BJ (cell line): ENCODE results near the gene ADGRV1. TPM values are rescaled to one million over a fixed set of nuclear protein-coding genes. Genes with fewer than 3 reads are reported as not detected.

ENCODE experiments used
- CTCF ChIA-PET: fragments of 350-600 bp; formaldehyde crosslinking; extraction: SDS; loops from one replicate; lab custom pipeline; 2021; ENCODE audit warnings: antibody characterized with exemption, inconsistent platforms; lab: Yijun Ruan, JAX
- POLR2A ChIA-PET: fragments of 300-600 bp; sonication (Branson Sonifier 250); formaldehyde crosslinking; extraction: SDS; loops from one replicate; lab custom pipeline; 2021; ENCODE audit warnings: antibody characterized with exemption; lab: Charles Lee
- DNase-seq: peaks from one replicate; pipeline ENCODE4 v3.0.0-alpha.2; 2011; ENCODE audit warnings: low read depth
- H3K27me3 ChIP-seq: 2 replicates; pipeline ENCODE4 v1.6.0; 2011; ENCODE audit warnings: low read length; ENCODE audit not compliant: control insufficient read depth, insufficient read depth
- H3K36me3 ChIP-seq: 2 replicates; pipeline ENCODE4 v1.5.1; 2011; ENCODE audit warnings: low read length; ENCODE audit not compliant: control insufficient read depth, insufficient read depth
- H3K4me3 ChIP-seq: 2 replicates; pipeline ENCODE4 v1.5.1; 2011; ENCODE audit warnings: low read depth, mild to moderate bottlenecking, control low read depth, low read length
- CTCF ChIP-seq: IDR thresholded peaks from 2 replicates; pipeline ENCODE4 v1.5.1; 2011; ENCODE audit warnings: low read depth, mild to moderate bottlenecking, control low read depth, inconsistent platforms, low read length, moderate library complexity; ENCODE audit not compliant: insufficient read depth
- polyA plus RNA-seq: library from polyadenylated mRNA; depleted of rRNA; stranded (reverse); fragments of >200 nt; gene quantifications from 2 replicates; pipeline ENCODE4 v1.2.3, GENCODE V29; 2011

The ADGRV1 gene
- polyA plus RNA-seq, 1 experiment: 0.15 TPM

DNA sequence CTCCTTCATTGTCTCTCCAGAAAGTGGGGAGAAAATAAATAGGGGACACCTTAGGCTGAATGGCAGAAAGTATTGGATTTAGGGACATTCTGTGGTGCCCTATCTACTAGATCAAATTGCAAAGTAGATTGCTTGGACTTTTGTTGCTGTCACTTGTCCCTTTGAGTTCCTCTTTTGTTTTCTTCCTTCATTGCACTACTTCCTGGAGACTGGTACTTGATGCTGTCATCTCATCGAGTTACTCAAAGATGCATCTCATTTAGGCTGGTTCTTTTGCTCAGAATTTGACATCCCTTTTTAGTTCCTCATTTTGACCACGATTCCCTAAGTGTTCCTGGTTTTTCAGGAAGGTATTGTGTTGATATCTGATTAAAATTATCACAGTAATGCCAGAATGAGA lies 137.6 kb downstream of the ADGRV1 start:
- H3K27me3 ChIP-seq: no peaks in the 10 kb centered on the region
- H3K36me3 ChIP-seq: no peaks in the 10 kb centered on the region
- ChIA-PET CTCF (no interaction called here), POLR2A (no interaction called here)
- no peak for DNase-seq
- TF ChIP-seq CTCF: no peak
- no peak overlapping the region for H3K4me3 ChIP-seq

DNA sequence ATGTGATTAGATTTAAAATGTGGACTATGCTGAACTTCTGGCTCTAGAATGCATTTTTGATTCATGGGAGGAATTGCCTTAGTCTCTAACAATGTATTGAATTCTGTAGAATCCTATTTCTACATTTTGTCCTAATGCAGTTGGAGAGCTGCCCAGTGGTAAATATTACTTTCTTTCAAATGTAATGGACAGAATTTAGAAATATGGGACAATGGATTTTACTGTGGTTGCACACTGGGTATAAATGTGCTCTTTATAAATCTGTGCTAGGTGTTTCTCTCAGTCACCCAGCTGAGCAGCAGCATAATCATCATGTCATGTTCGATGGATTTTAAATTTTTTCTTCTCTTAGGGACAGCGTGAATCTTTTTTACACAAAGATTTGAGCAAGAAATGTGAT lies 141.7 kb downstream of the ADGRV1 start:
- Histone ChIP-seq H3K4me3 (no peak overlapping the region), H3K27me3 (no peaks in the 10 kb centered on the region), H3K36me3 (no peaks in the 10 kb centered on the region)
- ChIA-PET CTCF (no interaction called here), POLR2A (no interaction called here)
- DNase-seq: no peak
- no peak for TF ChIP-seq CTCF

DNA sequence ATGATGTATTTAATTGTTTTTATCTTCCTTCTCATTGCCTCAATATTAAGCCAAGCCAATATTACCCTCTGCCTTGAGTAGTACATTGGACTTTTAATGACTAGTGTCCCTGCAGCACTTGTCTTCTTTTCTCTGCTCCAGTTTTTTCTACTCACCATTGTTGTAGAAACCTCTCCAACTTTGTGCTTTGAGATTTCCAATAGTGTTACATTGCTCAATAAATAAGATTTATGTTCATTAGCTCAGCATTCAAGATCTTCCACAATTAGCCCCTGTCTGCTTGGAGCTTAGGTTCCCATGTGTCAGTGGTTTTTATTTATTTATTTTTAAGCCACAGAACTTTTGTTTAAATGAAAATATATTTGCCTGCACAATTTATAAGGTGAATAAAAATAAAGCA lies 145.3 kb downstream of the ADGRV1 start:
- no peak for TF ChIP-seq CTCF
- H3K27me3 ChIP-seq: no peaks in the 10 kb centered on the region
- DNase-seq: no peak
- H3K4me3 ChIP-seq: no peak overlapping the region
- ChIA-PET CTCF (no interaction called here), POLR2A (no interaction called here)
- H3K36me3 ChIP-seq: no peaks in the 10 kb centered on the region

DNA sequence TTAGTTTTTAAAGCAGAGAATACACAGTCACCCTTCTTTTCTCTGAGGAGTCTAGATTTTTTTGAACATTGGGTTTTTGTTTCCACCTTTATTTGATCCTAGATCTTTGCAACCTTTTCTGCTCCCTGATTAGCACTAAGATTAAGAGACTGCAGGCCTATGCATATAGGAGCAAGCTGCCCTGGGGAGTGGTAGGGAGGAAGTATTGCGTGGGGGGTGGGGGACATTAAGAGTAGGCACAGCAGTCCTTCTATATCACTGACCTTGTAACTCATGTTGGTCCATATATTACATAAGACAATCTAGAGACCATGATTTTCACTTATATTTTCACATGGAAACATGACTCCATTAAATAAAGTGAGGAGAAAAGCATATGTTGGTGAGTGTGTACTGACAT lies 149.1 kb downstream of the ADGRV1 start:
- DNase-seq: no peak
- Histone ChIP-seq H3K36me3 (no peaks in the 10 kb centered on the region), H3K4me3 (no peak overlapping the region), H3K27me3 (no peaks in the 10 kb centered on the region)
- TF ChIP-seq CTCF: no peak
- ChIA-PET POLR2A (no interaction called here), CTCF (interaction anchor here (0.9 to 2.2 kb wide), 2 partner anchors 76 kb away, joined by 4 to 11 read pairs; no protein-coding TSS in a partner anchor)

DNA sequence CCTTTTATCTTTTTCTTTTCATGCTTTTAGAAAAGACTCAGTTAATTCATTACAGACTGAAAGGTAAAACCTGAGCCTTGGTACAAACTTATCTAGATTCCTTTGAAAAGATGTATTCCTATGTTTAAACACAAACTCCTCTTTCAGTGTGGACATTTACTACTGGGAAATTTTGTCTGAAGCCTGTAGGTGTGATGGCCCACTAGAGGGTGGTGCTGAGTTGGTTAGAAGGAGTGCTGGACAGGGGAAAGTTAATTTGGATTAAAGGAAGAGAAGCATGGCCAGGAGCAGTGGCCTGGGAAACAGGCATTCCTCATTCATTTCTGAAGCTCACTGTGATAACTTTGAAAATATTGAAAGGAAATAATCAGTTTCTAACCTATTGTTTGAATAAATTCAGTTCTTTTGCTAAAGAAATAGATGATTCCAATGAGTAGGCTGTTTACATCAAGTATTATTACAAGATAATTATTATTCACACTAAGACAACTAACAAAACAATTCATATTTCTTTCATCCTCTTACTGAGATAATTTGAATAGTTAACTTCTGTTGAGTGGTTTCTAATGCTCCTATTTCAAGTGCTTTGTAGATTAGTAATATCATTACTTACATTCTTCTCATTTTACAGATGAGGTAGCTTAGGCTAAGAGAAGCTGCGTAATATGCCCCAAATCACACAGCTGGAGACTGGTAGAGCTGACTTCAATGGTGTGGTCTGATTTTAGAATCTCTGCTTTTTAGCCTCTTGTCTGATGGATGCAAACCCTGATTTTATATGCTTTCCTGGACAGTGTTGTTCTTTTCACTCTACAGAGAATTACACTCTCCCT lies 150.9 kb downstream of the ADGRV1 start:
- Histone ChIP-seq H3K27me3 (no peaks in the 10 kb centered on the region), H3K36me3 (no peaks in the 10 kb centered on the region), H3K4me3 (no peak overlapping the region)
- peak; percentile 81 for TF ChIP-seq CTCF
- ChIA-PET CTCF (interaction anchor here (0.6 to 2.2 kb wide), 6 partner anchors 9 to 79 kb away, joined by 3 to 11 read pairs (median 3); no protein-coding TSS in a partner anchor), POLR2A (no interaction called here)
- DNase-seq: no peak
